Measurements from ENCODE around the gene HECW1. TPM values are rescaled to one million over a fixed set of nuclear protein-coding genes. Genes with fewer than 3 reads are reported as not detected.

Gene HECW1
- total and polyA plus RNA-seq, 2 of the 13 experiments (the other 11 are each of a cell fraction or from before 2014, with no cell fraction given), result not detected

DNA sequence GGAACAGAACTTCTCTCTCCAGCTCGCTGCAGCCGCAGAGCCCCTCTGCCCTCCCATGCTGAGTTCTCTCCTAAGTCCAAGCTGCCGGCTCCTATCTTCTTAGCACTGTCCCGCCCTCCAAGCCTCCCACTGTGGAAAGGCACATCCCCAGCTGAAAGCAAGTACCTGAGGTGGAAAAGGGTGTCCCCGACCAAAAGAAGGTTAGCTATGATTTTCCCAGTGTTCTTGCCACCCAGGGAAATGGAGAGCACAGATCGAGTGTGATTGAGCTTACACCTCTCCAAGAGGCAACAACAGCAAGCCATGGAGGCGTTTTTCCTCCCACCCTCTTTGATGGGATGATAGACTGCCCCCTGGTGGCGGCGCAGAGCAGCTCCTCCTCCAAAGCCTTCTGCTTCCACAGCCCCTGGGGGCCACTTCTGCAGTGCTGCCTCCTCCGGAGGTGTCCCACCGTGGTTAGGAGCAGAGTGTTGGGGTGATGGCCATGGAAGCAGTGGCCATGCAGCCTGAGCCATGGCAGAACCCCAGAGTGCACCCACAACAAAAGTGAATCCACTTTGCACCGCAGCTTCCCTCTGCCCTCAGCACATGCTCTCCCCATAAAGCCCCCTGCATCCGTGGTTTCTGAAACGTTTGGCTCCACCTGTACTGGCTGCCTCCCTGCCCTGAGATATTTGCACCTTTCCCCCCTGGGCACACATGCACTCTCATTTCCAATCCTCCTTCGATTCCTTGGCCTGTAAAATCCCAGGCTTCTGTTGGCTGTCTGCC is 327.4 kb downstream of the HECW1 start (continued):
- TF ChIP-seq THAP7 (CRISPR knock-in tag; IDR thresholded peaks at IDR 0.05) (0 out of 2 replicates have a peak, but pooled peaks have one; percentile 68), HMGXB4 (CRISPR knock-in tag; IDR thresholded peaks at IDR 0.05; ENCODE audit: borderline replicate concordance in 1 of 2, low read depth in 1 of 2) (peak; percentile 65 to 71; a peak in 2 of 4 replicates), STAG1 (CRISPR knock-in tag; IDR thresholded peaks at IDR 0.05) (peak; percentile 74), XRCC5 (optimal IDR thresholded peaks at IDR 0.05; ENCODE audit: low read length) (peak; percentile 47), ZNF557 (CRISPR knock-in tag; IDR thresholded peaks at IDR 0.05) (0 out of 2 replicates have a peak, but pooled peaks have one; percentile 41), CTCF (CRISPR knock-in tag; IDR thresholded peaks at IDR 0.05) (peak; percentile 87), SP4 (CRISPR knock-in tag; IDR thresholded peaks at IDR 0.05) (peak; percentile 40; the same call in 1 of the 2 replicates), HDAC1 (CRISPR knock-in tag; IDR thresholded peaks at IDR 0.05) (peak; percentile 33; the same call in 1 of the 2 replicates), CREB3 (CRISPR knock-in tag; IDR thresholded peaks at IDR 0.05) (0 out of 2 replicates have a peak, but pooled peaks have one; percentile 44), NFE2L2 (IDR thresholded peaks at IDR 0.05; ENCODE audit: low read length) (no peak), HNRNPH1 (optimal IDR thresholded peaks at IDR 0.05; ENCODE audit: low read depth, low read length) (no peak), NR1H2 (CRISPR knock-in tag; IDR thresholded peaks at IDR 0.05; ENCODE audit: borderline replicate concordance, low read depth) (no peak), MAZ (IDR thresholded peaks at IDR 0.05; ENCODE audit: borderline replicate concordance, low read depth, low read length) (peak; percentile 49; the same call in 1 of the 2 replicates), MAZ (CRISPR knock-in tag; IDR thresholded peaks at IDR 0.05; ENCODE audit: low read depth) (no peak), ZBTB7B (CRISPR knock-in tag; IDR thresholded peaks at IDR 0.05) (0 out of 2 replicates have a peak, but pooled peaks have one; percentile 53), SALL2 (CRISPR knock-in tag; IDR thresholded peaks at IDR 0.05) (0 out of 2 replicates have a peak, but pooled peaks have one; percentile 34)
- TF ChIP-seq, protein P1, sequence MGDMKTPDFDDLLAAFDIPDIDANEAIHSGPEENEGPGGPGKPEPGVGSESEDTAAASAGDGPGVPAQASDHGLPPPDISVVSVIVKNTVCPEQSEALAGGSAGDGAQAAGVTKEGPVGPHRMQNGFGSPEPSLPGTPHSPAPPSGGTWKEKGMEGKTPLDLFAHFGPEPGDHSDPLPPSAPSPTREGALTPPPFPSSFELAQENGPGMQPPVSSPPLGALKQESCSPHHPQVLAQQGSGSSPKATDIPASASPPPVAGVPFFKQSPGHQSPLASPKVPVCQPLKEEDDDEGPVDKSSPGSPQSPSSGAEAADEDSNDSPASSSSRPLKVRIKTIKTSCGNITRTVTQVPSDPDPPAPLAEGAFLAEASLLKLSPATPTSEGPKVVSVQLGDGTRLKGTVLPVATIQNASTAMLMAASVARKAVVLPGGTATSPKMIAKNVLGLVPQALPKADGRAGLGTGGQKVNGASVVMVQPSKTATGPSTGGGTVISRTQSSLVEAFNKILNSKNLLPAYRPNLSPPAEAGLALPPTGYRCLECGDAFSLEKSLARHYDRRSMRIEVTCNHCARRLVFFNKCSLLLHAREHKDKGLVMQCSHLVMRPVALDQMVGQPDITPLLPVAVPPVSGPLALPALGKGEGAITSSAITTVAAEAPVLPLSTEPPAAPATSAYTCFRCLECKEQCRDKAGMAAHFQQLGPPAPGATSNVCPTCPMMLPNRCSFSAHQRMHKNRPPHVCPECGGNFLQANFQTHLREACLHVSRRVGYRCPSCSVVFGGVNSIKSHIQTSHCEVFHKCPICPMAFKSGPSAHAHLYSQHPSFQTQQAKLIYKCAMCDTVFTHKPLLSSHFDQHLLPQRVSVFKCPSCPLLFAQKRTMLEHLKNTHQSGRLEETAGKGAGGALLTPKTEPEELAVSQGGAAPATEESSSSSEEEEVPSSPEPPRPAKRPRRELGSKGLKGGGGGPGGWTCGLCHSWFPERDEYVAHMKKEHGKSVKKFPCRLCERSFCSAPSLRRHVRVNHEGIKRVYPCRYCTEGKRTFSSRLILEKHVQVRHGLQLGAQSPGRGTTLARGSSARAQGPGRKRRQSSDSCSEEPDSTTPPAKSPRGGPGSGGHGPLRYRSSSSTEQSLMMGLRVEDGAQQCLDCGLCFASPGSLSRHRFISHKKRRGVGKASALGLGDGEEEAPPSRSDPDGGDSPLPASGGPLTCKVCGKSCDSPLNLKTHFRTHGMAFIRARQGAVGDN (CRISPR knock-in tag; IDR thresholded peaks at IDR 0.05), result peak; percentile 43; the same call in 1 of the 2 replicates

Data from HepG2 (cell line).